ENCODE measurements around the gene PCDHB11.
"Not testable (repeated sequence)": the region's sequence is repeated elsewhere in the genome, so short reads cannot be mapped to it uniquely, and the experiment has no call there.

The PCDHB11 gene

DNA sequence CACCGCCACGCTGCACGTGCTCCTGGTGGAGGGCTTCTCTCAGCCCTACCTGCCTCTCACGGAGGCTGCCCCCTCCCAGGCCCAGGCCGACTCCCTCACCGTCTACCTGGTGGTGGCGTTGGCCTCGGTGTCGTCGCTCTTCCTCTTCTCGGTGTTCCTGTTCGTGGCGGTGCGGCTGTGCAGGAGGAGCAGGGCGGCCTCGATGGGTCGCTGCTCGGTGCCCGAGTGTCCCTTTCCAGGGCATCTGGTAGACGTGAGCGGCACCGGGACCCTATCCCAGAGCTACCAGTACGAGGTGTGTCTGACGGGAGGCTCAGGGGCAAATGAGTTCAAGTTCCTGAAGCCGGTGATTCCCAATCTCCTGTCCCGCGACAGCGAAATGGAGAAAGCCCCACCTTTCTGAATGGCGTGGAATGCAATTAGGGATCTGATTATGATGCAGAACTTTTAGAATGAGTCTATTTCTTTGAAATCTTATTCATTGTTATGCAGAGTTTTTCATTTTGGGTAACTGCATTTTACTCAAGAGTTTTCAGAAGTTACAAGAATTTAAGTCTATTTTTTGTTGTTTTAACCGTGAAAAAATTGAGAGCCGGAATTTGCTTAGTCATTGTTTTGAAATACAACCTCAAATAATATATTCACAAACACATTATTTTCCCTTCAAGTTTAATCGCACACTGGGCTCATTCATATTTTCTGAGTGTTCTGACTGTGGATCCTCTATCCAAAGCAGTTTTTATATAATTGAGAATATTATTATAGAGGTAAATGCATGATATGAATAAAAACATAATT lies 37.3 kb downstream of the PCDHB11 start:
- no peak for DNase-seq (ENCODE audit: low read depth, low spot score)

DNA sequence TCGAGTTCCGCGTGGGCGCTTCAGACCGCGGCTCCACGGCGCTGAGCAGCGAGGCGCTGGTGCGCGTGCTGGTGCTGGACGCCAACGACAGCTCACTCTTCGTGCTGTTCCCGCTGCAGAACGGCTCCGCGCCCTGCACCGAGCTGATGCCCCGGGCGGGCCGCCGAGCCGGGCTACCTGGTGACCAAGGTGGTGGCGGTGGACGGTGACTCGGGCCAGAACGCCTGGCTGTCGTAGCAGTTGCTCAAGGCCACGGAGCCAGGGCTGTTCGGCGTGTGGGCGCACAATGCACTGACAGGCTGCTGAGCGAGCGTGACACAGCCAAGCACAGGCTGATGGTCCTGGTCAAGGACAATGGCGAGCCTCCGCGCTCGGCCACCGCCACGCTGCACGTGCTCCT lies 42.1 kb downstream of the PCDHB11 start:
- no peak for DNase-seq (ENCODE audit: low read depth, low spot score)

DNA sequence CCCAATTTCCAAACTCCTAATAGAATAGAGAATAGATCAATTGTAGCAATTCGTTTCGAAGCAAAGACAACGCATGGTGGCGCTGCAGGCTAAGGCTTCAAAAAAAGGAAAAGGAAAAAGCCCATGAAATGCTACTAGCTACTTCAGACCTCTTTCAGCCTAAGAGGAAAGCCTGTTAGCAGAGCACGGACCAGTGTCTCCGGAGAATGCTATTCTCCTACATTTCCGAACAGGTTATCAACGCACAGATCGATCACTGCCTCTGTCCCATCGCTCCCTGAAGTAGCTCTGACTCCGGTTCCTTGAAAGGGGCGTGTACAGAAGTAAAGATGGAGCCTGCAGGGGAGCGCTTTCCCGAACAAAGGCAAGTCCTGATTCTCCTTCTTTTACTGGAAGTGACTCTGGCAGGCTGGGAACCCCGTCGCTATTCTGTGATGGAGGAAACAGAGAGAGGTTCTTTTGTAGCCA lies 45.9 kb downstream of the PCDHB11 start, which contains the start of gene PCDHB15:
TSS of gene PCDHB15 (plus strand) at position 146 of the 468 bp plus-strand sequence. CDS start at position 330, 184 bp downstream.
- DNase-seq (ENCODE audit: low read depth, low spot score): no peak

DNA sequence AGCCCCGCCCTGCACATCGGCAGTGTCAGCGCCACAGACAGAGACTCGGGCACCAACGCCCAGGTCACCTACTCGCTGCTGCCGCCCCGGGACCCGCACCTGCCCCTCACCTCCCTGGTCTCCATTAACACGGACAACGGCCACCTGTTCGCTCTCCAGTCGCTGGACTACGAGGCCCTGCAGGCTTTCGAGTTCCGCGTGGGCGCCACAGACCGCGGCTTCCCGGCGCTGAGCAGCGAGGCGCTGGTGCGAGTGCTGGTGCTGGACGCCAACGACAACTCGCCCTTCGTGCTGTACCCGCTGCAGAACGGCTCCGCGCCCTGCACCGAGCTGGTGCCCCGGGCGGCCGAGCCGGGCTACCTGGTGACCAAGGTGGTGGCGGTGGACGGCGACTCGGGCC lies 47.5 kb downstream of the PCDHB11 start:
- DNase-seq (ENCODE audit: low read depth, low spot score): not testable (repeated sequence)

DNA sequence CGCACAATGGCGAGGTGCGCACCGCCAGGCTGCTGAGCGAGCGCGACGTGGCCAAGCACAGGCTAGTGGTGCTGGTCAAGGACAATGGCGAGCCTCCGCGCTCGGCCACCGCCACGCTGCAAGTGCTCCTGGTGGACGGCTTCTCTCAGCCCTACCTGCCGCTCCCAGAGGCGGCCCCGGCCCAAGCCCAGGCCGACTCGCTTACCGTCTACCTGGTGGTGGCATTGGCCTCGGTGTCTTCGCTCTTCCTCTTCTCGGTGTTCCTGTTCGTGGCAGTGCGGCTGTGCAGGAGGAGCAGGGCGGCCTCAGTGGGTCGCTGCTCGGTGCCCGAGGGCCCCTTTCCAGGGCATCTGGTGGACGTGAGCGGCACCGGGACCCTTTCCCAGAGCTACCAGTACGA lies 48.0 kb downstream of the PCDHB11 start:
- not testable (repeated sequence) for DNase-seq (ENCODE audit: low read depth, low spot score)

DNA sequence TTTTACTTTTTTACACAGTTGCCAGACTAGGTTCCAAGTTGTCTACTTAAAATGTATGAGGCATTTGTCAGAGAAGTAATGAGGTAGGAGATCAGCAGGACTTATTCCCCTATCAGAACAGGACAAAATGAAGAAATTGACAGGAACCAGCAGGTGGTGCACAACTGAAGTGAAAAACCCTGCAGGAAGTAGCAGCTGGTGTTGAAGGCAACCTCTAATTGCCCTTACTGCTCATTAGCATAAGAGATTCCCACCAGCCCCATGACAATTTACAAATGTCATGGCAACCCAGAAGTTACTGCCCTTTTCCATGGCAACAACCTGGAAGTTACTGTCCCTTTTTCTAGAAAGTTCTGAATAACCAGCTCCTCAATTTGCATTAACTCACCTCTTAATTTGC lies 51.1 kb downstream of the PCDHB11 start:
- DNase-seq (ENCODE audit: low read depth, low spot score): no peak
